HepG2 (cell line): Measurements from ENCODE around the gene TMEM86B. TPM values are rescaled to one million over a fixed set of nuclear protein-coding genes. Genes with fewer than 3 reads are reported as not detected.

Experiments
- ARID5B ChIP-seq: IDR thresholded peaks from 2 replicates; pipeline ENCODE4 v1.4.0; 2020; ENCODE audit warnings: mild to moderate bottlenecking, missing genetic modification reagents
- ARNT ChIP-seq: fragments of 450-650 bp; IDR thresholded peaks from 2 replicates; pipeline ENCODE4 v1.6.1; 2017
- CBX2 ChIP-seq, 2 experiments: fragments of 200-600 bp in 1 of 2; sonication (generic); formaldehyde crosslinking in 1 of 2; IDR thresholded peaks; 2 replicates each; pipeline versions ENCODE4 v1.7.0 to v1.8.1; 2018 to 2022; ENCODE audit warnings: low read depth in 2 of 2, low read length in 1 of 2, mild to moderate bottlenecking in 1 of 2, missing genetic modification reagents in 1 of 2
- CREB1 ChIP-seq, 2 experiments: fragments of 450-650 bp in 1 of 2; IDR thresholded peaks; 2 replicates each; pipeline ENCODE4 v1.6.1; 2016 to 2017; ENCODE audit warnings: control low read depth in 1 of 2, mild to moderate bottlenecking in 1 of 2, missing compliant biosample characterization in 1 of 2, missing genetic modification characterization in 1 of 2
- FIP1L1 ChIP-seq: fragments of 200-400 bp; formaldehyde crosslinking; IDR thresholded peaks from 2 replicates; pipeline ENCODE4 v1.6.1; 2018; ENCODE audit warnings: low read depth, mild to moderate bottlenecking, low read length, moderate library complexity, borderline replicate concordance; ENCODE audit not compliant: insufficient read depth
- HINFP ChIP-seq: sonication (generic); formaldehyde crosslinking; IDR thresholded peaks from 2 replicates; pipeline ENCODE4 v1.4.0; 2020; ENCODE audit warnings: low read depth, mild to moderate bottlenecking, missing genetic modification reagents
- MXD3 ChIP-seq: IDR thresholded peaks from 2 replicates; pipeline ENCODE4 v1.6.1; 2016; ENCODE audit warnings: mild to moderate bottlenecking, missing biosample characterization, missing genetic modification reagents
- RCOR2 ChIP-seq: IDR thresholded peaks from 2 replicates; pipeline ENCODE4 v1.6.1; 2016; ENCODE audit warnings: missing biosample characterization, missing genetic modification reagents
- SYNCRIP ChIP-seq: fragments of 200-400 bp; formaldehyde crosslinking; IDR thresholded peaks from 2 replicates; pipeline ENCODE4 v1.6.1; 2018; ENCODE audit warnings: mild to moderate bottlenecking, low read depth, low read length; ENCODE audit not compliant: insufficient read depth
- ZBTB10 ChIP-seq: sonication (generic); formaldehyde crosslinking; IDR thresholded peaks from 2 replicates; pipeline ENCODE4 v1.4.0; 2020; ENCODE audit warnings: missing genetic modification reagents, borderline replicate concordance
- ZNF235 ChIP-seq: sonication (generic); formaldehyde crosslinking; IDR thresholded peaks from 2 replicates; pipeline ENCODE4 v1.8.1; 2023; ENCODE audit warnings: mild to moderate bottlenecking, missing genetic modification reagents, borderline replicate concordance
- ZNF552 ChIP-seq: sonication (generic); formaldehyde crosslinking; IDR thresholded peaks from 2 replicates; pipeline ENCODE4 v1.9.0; 2022; ENCODE audit warnings: missing genetic modification reagents, mild to moderate bottlenecking, borderline replicate concordance
- ZNF737 ChIP-seq: sonication (generic); formaldehyde crosslinking; IDR thresholded peaks from 2 replicates; pipeline ENCODE4 v1.5.0; 2020; ENCODE audit warnings: missing genetic modification reagents, mild to moderate bottlenecking, borderline replicate concordance
- polyA plus RNA-seq, 8 experiments: library from polyadenylated mRNA; depleted of rRNA in 3 of 8; stranded (reverse) in 7 of 8; unstranded in 1 of 8; fragments of >200 nt; fragmentation: Illumina TruSeq in 4 of 8; extraction: Trizol in 4 of 8; gene quantifications; 2 replicates each; pipeline versions ENCODE4 v1.2.1 to v1.2.3, GENCODE V29; 2011 to 2016; ENCODE audit warnings: low read depth in 4 of 8, missing spikeins in 1 of 8, mixed read lengths in 1 of 8; ENCODE audit not compliant: insufficient read depth in 1 of 8
- total RNA-seq, 5 experiments: library from RNA; depleted of rRNA; stranded (reverse); fragments of >200 nt; fragmentation: Illumina TruSeq; extraction: Trizol; gene quantifications; 2 replicates each; pipeline ENCODE4 v1.2.3, GENCODE V29; 2016; ENCODE audit warnings: low read depth in 1 of 5

The TMEM86B gene
- total and polyA plus RNA-seq, 2 of the 13 experiments (the other 11 are each of a cell fraction or from before 2014, with no cell fraction given), result 7.7 to 9.6 TPM

GRCh38 chr19:55206664-55207500 is 21.7 kb downstream of the TMEM86B start (continued):
- TF ChIP-seq RCOR2 (CRISPR knock-in tag), result no peak; the same call in 1 of the 2 replicates
- peak; percentile 61; the same call in 1 of the 2 replicates for TF ChIP-seq HINFP
- no peak for TF ChIP-seq ARNT
- no peak; the same call in 1 of the 2 replicates for TF ChIP-seq ZNF235 (CRISPR knock-in tag)
- no peak for TF ChIP-seq FIP1L1
- peak; percentile 84 for TF ChIP-seq CREB1 (IDR thresholded peaks at IDR 0.05)
- TF ChIP-seq CREB1 (CRISPR knock-in tag; IDR thresholded peaks at IDR 0.05), result peak; percentile 89
- TF ChIP-seq SYNCRIP, result no peak
- no peak for TF ChIP-seq CBX2 (IDR thresholded peaks at IDR 0.05; ENCODE audit: low read depth, low read length)
- no peak for TF ChIP-seq CBX2 (CRISPR knock-in tag; IDR thresholded peaks at IDR 0.05; ENCODE audit: low read depth)
- no peak for TF ChIP-seq ZBTB10 (CRISPR knock-in tag)
- no peak; the same call in 1 of the 2 replicates for TF ChIP-seq ZNF552
- TF ChIP-seq ZNF737, result 0 out of 2 replicates have a peak, but pooled peaks have one; percentile 74
- 0 out of 2 replicates have a peak, but pooled peaks have one; percentile 51 for TF ChIP-seq MXD3
- TF ChIP-seq ARID5B (CRISPR knock-in tag), result peak; percentile 59
